Measurements from ENCODE around the gene TMEM269. TPM values are rescaled to one million over a fixed set of nuclear protein-coding genes. Genes with fewer than 3 reads are reported as not detected.

The TMEM269 gene
- total RNA-seq, 1 experiment from 2014 or later: 0.28 TPM

GRCh38 chr1:42817976-42818375, 33.2 kb downstream of the TMEM269 start:
- H3K36me3 ChIP-seq (ENCODE audit: low read depth): no peaks in the 10 kb centered on the region
- no peaks in the 10 kb centered on the region for H3K27me3 ChIP-seq (ENCODE audit: insufficient read depth, low read depth)
- BruUV-seq (replicated peaks): TSS peak; percentile 54
- CTCF ChIA-PET: interaction anchor here (1.3 kb wide), 1 partner anchor 28 kb away, joined by 4 read pairs; the partner anchor contains the start of gene ZNF691
- POLR2A ChIA-PET (ENCODE audit: unreplicated experiment): interaction anchor here (0.5 to 1.4 kb wide), 5 partner anchors 28 to 555 kb away, joined by 3 to 8 read pairs (median 4); partner anchors contain the start of gene ZNF691
- H3K4me1 ChIP-seq (replicated peaks; ENCODE audit: insufficient read depth): peaks cover 31% of the 10 kb centered on the region
- H3K4me2 ChIP-seq: peak overlapping the region; percentile 80
- H3K9me2 ChIP-seq (ENCODE audit: insufficient read depth): no peaks in the 10 kb centered on the region
- no peak for TF ChIP-seq CTCF (conservative IDR thresholded peaks at IDR 0.05)
- TF ChIP-seq EZH2 (IDR thresholded peaks at IDR 0.05; ENCODE audit: low read depth): no peak
- no peak for DNase-seq
- peaks cover 18% of the 10 kb centered on the region; the same call in 1 of the 2 replicates for H3F3A ChIP-seq (ENCODE audit: insufficient read depth, low read depth)
- peaks cover 4% of the 10 kb centered on the region; the same call in 1 of the 2 replicates for H4K20me1 ChIP-seq (ENCODE audit: insufficient read depth)
- no peak overlapping the region for H3K27ac ChIP-seq
- H2AFZ ChIP-seq: no peak overlapping the region
- peaks cover 19% of the 10 kb centered on the region; the same call in 1 of the 2 replicates for H3K79me2 ChIP-seq (ENCODE audit: low read depth)
- H3K9me3 ChIP-seq (ENCODE audit: insufficient read depth, low read depth): no peaks in the 10 kb centered on the region
- H3K4me3 ChIP-seq: peak overlapping the region; percentile 100; the same call in 1 of the 2 replicates
- intact Hi-C loops (cut with micrococcal nuclease; ENCODE audit: unreplicated experiment): loop anchor here (2.0 kb wide), 1 partner anchor 51 kb away; the partner anchor contains the start of genes C1orf50 and P3H1

- CTCF ChIA-PET: interaction anchor here (0.7 kb wide), 1 partner anchor 114 kb away, joined by 6 read pairs; no protein-coding TSS in a partner anchor
These were observed 36.0 kb downstream of the TMEM269 start for GRCh38 chr1:42820813-42821212.

GRCh38 chr1:42821690-42822089, 36.9 kb downstream of the TMEM269 start:
- ChIA-PET CTCF (no interaction called here), POLR2A (ENCODE audit: unreplicated experiment) (no interaction called here)
- 0 out of 2 replicates have a peak, but pooled peaks cover 3% of the 10 kb centered on the region for H3K36me3 ChIP-seq (ENCODE audit: low read depth)
- no peak overlapping the region for H3K4me3 ChIP-seq
- peaks cover 5% of the 10 kb centered on the region; the same call in 1 of the 2 replicates for H3K9me3 ChIP-seq (ENCODE audit: insufficient read depth, low read depth)
- H3K4me1 ChIP-seq (replicated peaks; ENCODE audit: insufficient read depth): peaks cover 25% of the 10 kb centered on the region
- H3K27ac ChIP-seq: no peak overlapping the region
- no TSS peak for BruUV-seq (replicated peaks)
- peaks cover 4% of the 10 kb centered on the region; the same call in 1 of the 2 replicates for H4K20me1 ChIP-seq (ENCODE audit: insufficient read depth)
- intact Hi-C loops (cut with micrococcal nuclease; ENCODE audit: unreplicated experiment): no loop called here
- TF ChIP-seq CTCF (conservative IDR thresholded peaks at IDR 0.05): no peak
- no peak for TF ChIP-seq EZH2 (IDR thresholded peaks at IDR 0.05; ENCODE audit: low read depth)
- H3K4me2 ChIP-seq: no peak overlapping the region
- peaks cover 12% of the 10 kb centered on the region; the same call in 1 of the 2 replicates for H3K79me2 ChIP-seq (ENCODE audit: low read depth)
- peaks cover 14% of the 10 kb centered on the region; the same call in 1 of the 2 replicates for H3F3A ChIP-seq (ENCODE audit: insufficient read depth, low read depth)
- no peaks in the 10 kb centered on the region for H3K9me2 ChIP-seq (ENCODE audit: insufficient read depth)
- H2AFZ ChIP-seq: no peak overlapping the region
- no peak for DNase-seq
- no peaks in the 10 kb centered on the region for H3K27me3 ChIP-seq (ENCODE audit: insufficient read depth, low read depth)

More at GRCh38 chr1:42820813-42821212, 36.0 kb downstream of the TMEM269 start:
- Histone ChIP-seq H3K27me3 (ENCODE audit: insufficient read depth, low read depth) (no peaks in the 10 kb centered on the region), H3K4me2 (no peak overlapping the region), H3K4me3 (no peak overlapping the region), H2AFZ (no peak overlapping the region), H3K9me3 (ENCODE audit: insufficient read depth, low read depth) (peaks cover 5% of the 10 kb centered on the region; the same call in 1 of the 2 replicates), H3K36me3 (ENCODE audit: low read depth) (0 out of 2 replicates have a peak, but pooled peaks cover 3% of the 10 kb centered on the region), H3F3A (ENCODE audit: insufficient read depth, low read depth) (peaks cover 22% of the 10 kb centered on the region; the same call in 1 of the 2 replicates), H3K79me2 (ENCODE audit: low read depth) (peaks cover 19% of the 10 kb centered on the region; the same call in 1 of the 2 replicates), H4K20me1 (ENCODE audit: insufficient read depth) (peaks cover 4% of the 10 kb centered on the region; the same call in 1 of the 2 replicates), H3K4me1 (replicated peaks; ENCODE audit: insufficient read depth) (peaks cover 34% of the 10 kb centered on the region), H3K9me2 (ENCODE audit: insufficient read depth) (no peaks in the 10 kb centered on the region), H3K27ac (no peak overlapping the region)
- POLR2A ChIA-PET (ENCODE audit: unreplicated experiment): interaction anchor here (0.6 kb wide), 1 partner anchor 1954 kb away, joined by 6 read pairs; the partner anchor contains the start of gene RPS8
- intact Hi-C loops (cut with micrococcal nuclease; ENCODE audit: unreplicated experiment): no loop called here
- no peak for DNase-seq
- no peak for TF ChIP-seq CTCF (conservative IDR thresholded peaks at IDR 0.05)
- no peak for TF ChIP-seq EZH2 (IDR thresholded peaks at IDR 0.05; ENCODE audit: low read depth)
- no TSS peak for BruUV-seq (replicated peaks)
